DMS153 treated with DMSO at 0.1 percent for 48 hours (cell line): ENCODE data around the gene SLC39A11.
"Not testable (repeated sequence)": the region's sequence is repeated elsewhere in the genome, so short reads cannot be mapped to it uniquely, and the experiment has no call there.

Experiments
- DNase-seq: peaks from one replicate; lab custom pipeline; 2025; ENCODE audit not compliant: unreplicated experiment; lab: John Stamatoyannopoulos, UW

The SLC39A11 gene

GRCh38 chr17:73072219-73072962 lies 20.1 kb downstream of the SLC39A11 start:
- no peak for DNase-seq

- DNase-seq, result no peak
Observed at GRCh38 chr17:73071066-73071999, 21.2 kb downstream of the SLC39A11 start.

GRCh38 chr17:73069841-73070240 lies 22.6 kb downstream of the SLC39A11 start:
- no peak for DNase-seq

GRCh38 chr17:73069164-73069770 lies 23.2 kb downstream of the SLC39A11 start:
- no peak for DNase-seq

GRCh38 chr17:73068322-73069153 lies 23.9 kb downstream of the SLC39A11 start:
- no peak for DNase-seq

- DNase-seq, result not testable (repeated sequence)
Observed at GRCh38 chr17:73067699-73068098, 24.8 kb downstream of the SLC39A11 start.

- no peak for DNase-seq
Observed at GRCh38 chr17:73067075-73067474, 25.4 kb downstream of the SLC39A11 start.

- DNase-seq, result no peak
Observed at GRCh38 chr17:73066148-73066884, 26.2 kb downstream of the SLC39A11 start.

GRCh38 chr17:73065376-73065775 lies 27.1 kb downstream of the SLC39A11 start:
- no peak for DNase-seq

- DNase-seq, result no peak
Observed at GRCh38 chr17:73064084-73064938, 28.2 kb downstream of the SLC39A11 start.

- DNase-seq, result no peak
Observed at GRCh38 chr17:73062726-73063125, 29.8 kb downstream of the SLC39A11 start.

- no peak for DNase-seq
Observed at GRCh38 chr17:73061161-73061560, 31.3 kb downstream of the SLC39A11 start.

- DNase-seq, result no peak
Observed at GRCh38 chr17:73060721-73061120, 31.8 kb downstream of the SLC39A11 start.

- DNase-seq, result not testable (repeated sequence)
Observed at GRCh38 chr17:73059713-73060112, 32.8 kb downstream of the SLC39A11 start.

- no peak for DNase-seq
Observed at GRCh38 chr17:73058022-73058421, 34.5 kb downstream of the SLC39A11 start.

- no peak for DNase-seq
Observed at GRCh38 chr17:73057196-73057595, 35.3 kb downstream of the SLC39A11 start.

GRCh38 chr17:73052923-73053322 lies 39.6 kb downstream of the SLC39A11 start:
- no peak for DNase-seq

GRCh38 chr17:73050797-73051196 lies 41.7 kb downstream of the SLC39A11 start:
- no peak for DNase-seq

GRCh38 chr17:73048170-73048569 lies 44.3 kb downstream of the SLC39A11 start:
- DNase-seq, result no peak
